Measurements from ENCODE around the gene PECR.

PECR gene

DNA sequence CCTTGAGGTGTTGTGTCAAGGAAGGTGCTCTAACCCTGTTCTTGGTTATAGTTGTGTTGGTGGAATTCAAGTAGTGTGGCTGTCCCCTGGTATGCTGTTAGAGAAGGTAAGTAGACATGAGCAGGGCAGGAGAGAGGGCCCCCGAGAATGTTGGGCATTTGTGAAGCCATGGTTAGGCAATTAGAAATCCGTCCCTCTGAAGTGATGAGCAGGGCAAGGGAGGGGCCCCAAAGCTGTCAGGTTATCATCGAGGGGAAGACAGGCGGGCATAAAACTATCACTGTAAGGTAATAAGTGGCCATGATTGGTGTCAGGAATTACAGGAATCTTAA, 32.7 kb upstream of the PECR start:
- peaks cover 87% of the 10 kb centered on the region for H3K36me3 ChIP-seq (ENCODE audit: control insufficient read depth, insufficient read depth, low read length)
- H3K4me1 ChIP-seq (ENCODE audit: control insufficient read depth, insufficient read depth, low read length), result peaks cover 21% of the 10 kb centered on the region

DNA sequence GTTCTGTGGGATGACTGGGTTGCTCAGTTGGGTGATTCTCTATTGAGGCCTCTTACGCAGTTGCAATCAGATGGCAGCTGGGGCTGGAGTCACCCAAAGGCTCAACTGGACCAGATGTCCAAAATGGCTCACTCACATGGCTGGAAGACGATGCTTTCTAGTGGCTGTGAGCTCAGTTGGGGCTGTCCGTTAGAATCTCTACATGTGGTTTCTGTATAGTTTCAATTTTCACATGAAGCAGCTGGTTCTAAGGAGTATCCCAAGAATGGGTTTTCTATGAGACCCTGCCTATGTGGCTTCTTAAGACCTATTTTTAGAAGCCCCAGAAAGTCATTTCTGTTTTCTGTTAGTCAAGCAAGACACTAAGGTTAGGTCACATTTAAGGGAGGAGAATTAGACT, 32.0 kb upstream of the PECR start:
- Histone ChIP-seq H3K27me3 (ENCODE audit: control insufficient read depth, insufficient read depth, low read length) (no peaks in the 10 kb centered on the region), H3K9ac (ENCODE audit: low read length) (no peak overlapping the region), H3K4me1 (ENCODE audit: control insufficient read depth, insufficient read depth, low read length) (peaks cover 22% of the 10 kb centered on the region), H3K36me3 (ENCODE audit: control insufficient read depth, insufficient read depth, low read length) (peaks cover 79% of the 10 kb centered on the region), H3K4me3 (ENCODE audit: low read depth, low read length) (no peak overlapping the region), H3K27ac (ENCODE audit: low read depth, low read length) (no peak overlapping the region), H3K9me3 (ENCODE audit: control insufficient read depth, insufficient read depth, low read depth, low read length) (no peaks in the 10 kb centered on the region)

More for the DNA sequence above, 32.7 kb upstream of the PECR start:
- no peaks in the 10 kb centered on the region for H3K9me3 ChIP-seq (ENCODE audit: control insufficient read depth, insufficient read depth, low read depth, low read length)
- H3K27me3 ChIP-seq (ENCODE audit: control insufficient read depth, insufficient read depth, low read length), result no peaks in the 10 kb centered on the region
- H3K4me3 ChIP-seq (ENCODE audit: low read depth, low read length), result no peak overlapping the region
- no peak overlapping the region for H3K27ac ChIP-seq (ENCODE audit: low read depth, low read length)
- no peak overlapping the region for H3K9ac ChIP-seq (ENCODE audit: low read length)

GRCh38 chr2:216112926-216113325, 31.3 kb upstream of the PECR start:
- Histone ChIP-seq H3K4me3 (ENCODE audit: low read depth, low read length) (no peak overlapping the region), H3K36me3 (ENCODE audit: control insufficient read depth, insufficient read depth, low read length) (peaks cover 73% of the 10 kb centered on the region), H3K27ac (ENCODE audit: low read depth, low read length) (no peak overlapping the region), H3K9ac (ENCODE audit: low read length) (no peak overlapping the region), H3K4me1 (ENCODE audit: control insufficient read depth, insufficient read depth, low read length) (peaks cover 28% of the 10 kb centered on the region), H3K27me3 (ENCODE audit: control insufficient read depth, insufficient read depth, low read length) (no peaks in the 10 kb centered on the region), H3K9me3 (ENCODE audit: control insufficient read depth, insufficient read depth, low read depth, low read length) (no peaks in the 10 kb centered on the region)

GRCh38 chr2:216111122-216111521, 29.5 kb upstream of the PECR start:
- H3K4me3 ChIP-seq (ENCODE audit: low read depth, low read length), result no peak overlapping the region

GRCh38 chr2:216110620-216111019, 29.0 kb upstream of the PECR start:
- Histone ChIP-seq H3K9me3 (ENCODE audit: control insufficient read depth, insufficient read depth, low read depth, low read length) (no peaks in the 10 kb centered on the region), H3K4me1 (ENCODE audit: control insufficient read depth, insufficient read depth, low read length) (peaks cover 28% of the 10 kb centered on the region)

More at GRCh38 chr2:216111122-216111521, 29.5 kb upstream of the PECR start:
- no peak overlapping the region for H3K9ac ChIP-seq (ENCODE audit: low read length)
- no peaks in the 10 kb centered on the region for H3K27me3 ChIP-seq (ENCODE audit: control insufficient read depth, insufficient read depth, low read length)
- H3K9me3 ChIP-seq (ENCODE audit: control insufficient read depth, insufficient read depth, low read depth, low read length), result no peaks in the 10 kb centered on the region
- H3K27ac ChIP-seq (ENCODE audit: low read depth, low read length), result no peak overlapping the region
- H3K4me1 ChIP-seq (ENCODE audit: control insufficient read depth, insufficient read depth, low read length), result peaks cover 33% of the 10 kb centered on the region
- peaks cover 55% of the 10 kb centered on the region for H3K36me3 ChIP-seq (ENCODE audit: control insufficient read depth, insufficient read depth, low read length)

DNA sequence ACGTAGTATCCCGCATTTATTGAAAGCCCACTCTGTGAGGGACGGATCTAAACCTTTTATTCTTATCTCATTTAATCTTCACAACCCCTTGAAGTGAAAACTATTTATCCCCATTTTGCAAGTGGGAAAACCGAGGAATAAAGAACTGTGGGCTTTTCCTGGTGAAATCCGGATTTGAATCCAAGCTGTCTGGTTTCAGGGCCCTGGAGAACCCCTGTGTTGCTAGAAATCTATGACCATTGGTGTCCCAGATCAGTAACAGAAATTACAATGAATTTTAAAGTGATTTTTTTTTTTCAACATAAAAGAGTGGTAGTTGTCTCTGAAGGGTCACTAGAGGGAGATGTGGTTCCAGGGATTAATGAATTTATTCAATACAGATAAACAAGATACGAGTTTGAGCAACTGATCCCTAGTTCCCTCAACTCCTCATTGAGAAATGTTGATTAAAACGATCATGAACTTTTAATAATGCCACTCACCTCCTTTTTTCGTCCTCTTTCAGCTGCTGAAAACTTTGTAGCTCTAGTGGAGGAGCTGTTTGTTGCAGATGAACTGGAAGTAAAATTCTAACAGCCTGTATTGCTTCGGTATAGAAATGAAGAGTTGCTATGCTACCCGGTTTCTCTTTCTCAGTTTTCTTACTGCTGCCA, 28.5 kb upstream of the PECR start:
- Histone ChIP-seq H3K4me1 (ENCODE audit: control insufficient read depth, insufficient read depth, low read length) (peaks cover 23% of the 10 kb centered on the region), H3K27ac (ENCODE audit: low read depth, low read length) (peak overlapping the region; percentile 78)

More at GRCh38 chr2:216110620-216111019, 29.0 kb upstream of the PECR start:
- peaks cover 50% of the 10 kb centered on the region for H3K36me3 ChIP-seq (ENCODE audit: control insufficient read depth, insufficient read depth, low read length)
- H3K4me3 ChIP-seq (ENCODE audit: low read depth, low read length), result peak overlapping the region; percentile 97
- no peaks in the 10 kb centered on the region for H3K27me3 ChIP-seq (ENCODE audit: control insufficient read depth, insufficient read depth, low read length)
- peak overlapping the region; percentile 100 for H3K9ac ChIP-seq (ENCODE audit: low read length)
- H3K27ac ChIP-seq (ENCODE audit: low read depth, low read length), result no peak overlapping the region

DNA sequence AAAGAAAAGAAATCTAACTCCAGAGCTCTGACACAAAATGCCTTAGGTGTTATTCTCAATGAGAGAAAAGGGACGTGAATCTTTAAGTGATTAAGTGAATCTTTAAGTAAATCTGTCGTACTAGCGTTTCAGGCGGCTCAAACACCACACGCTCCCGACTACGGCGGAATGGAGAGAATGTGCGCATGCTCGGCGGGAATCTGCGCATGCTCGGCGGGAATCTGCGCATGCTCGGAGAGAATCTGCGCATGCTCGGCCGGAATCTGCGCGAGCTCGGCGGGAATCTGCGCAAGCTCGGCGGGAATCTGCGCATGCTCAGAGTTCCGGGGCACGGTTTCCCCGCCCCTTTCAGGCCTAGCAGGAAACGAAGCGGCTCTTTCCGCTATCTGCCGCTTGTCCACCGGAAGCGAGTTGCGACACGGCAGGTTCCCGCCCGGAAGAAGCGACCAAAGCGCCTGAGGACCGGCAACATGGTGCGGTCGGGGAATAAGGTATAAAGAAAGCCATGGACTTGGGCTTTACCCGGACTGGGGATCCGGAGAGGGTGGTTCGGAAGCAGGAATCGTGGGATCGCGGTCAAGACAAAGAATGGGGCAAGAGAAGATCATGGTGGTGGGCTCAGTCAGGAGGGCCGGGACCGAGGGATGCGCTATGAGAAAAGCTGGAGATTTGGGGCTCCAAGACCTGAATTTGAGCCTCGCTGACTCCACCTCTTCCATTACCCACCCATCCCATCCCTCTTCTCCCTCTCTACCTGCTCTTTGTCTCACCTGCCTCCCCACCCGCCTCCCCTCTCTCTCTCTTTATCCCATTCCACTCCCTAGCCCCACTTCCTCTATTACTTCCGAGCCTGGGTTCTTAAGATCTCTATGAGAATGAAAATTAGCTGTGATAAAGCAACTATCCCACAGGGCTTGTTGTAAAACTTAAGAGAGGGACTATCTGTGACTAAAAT, 27.6 kb upstream of the PECR start, which contains the start of gene XRCC5:
Gene XRCC5, plus strand, starts transcription at position 382 of the 955 bp plus-strand sequence. Its CDS starts 89 bp downstream, at position 471.
- Histone ChIP-seq H3K27ac (ENCODE audit: low read depth, low read length) (peak within 1 kb of the TSS; percentile 78), H3K27me3 (ENCODE audit: control insufficient read depth, insufficient read depth, low read length) (no peaks in the 10 kb centered on the region), H3K9me3 (ENCODE audit: control insufficient read depth, insufficient read depth, low read depth, low read length) (no peaks in the 10 kb centered on the region), H3K9ac (ENCODE audit: low read length) (peak within 1 kb of the TSS; percentile 100), H3K4me1 (ENCODE audit: control insufficient read depth, insufficient read depth, low read length) (peaks cover 18% of the 10 kb centered on the region), H3K36me3 (ENCODE audit: control insufficient read depth, insufficient read depth, low read length) (peaks cover 40% of the 10 kb centered on the region), H3K4me3 (ENCODE audit: low read depth, low read length) (peak within 1 kb of the TSS; percentile 97)

More for the DNA sequence above, 28.5 kb upstream of the PECR start:
- Histone ChIP-seq H3K9me3 (ENCODE audit: control insufficient read depth, insufficient read depth, low read depth, low read length) (no peaks in the 10 kb centered on the region), H3K36me3 (ENCODE audit: control insufficient read depth, insufficient read depth, low read length) (peaks cover 45% of the 10 kb centered on the region), H3K27me3 (ENCODE audit: control insufficient read depth, insufficient read depth, low read length) (no peaks in the 10 kb centered on the region), H3K9ac (ENCODE audit: low read length) (peak overlapping the region; percentile 100), H3K4me3 (ENCODE audit: low read depth, low read length) (peak overlapping the region; percentile 97)

DNA sequence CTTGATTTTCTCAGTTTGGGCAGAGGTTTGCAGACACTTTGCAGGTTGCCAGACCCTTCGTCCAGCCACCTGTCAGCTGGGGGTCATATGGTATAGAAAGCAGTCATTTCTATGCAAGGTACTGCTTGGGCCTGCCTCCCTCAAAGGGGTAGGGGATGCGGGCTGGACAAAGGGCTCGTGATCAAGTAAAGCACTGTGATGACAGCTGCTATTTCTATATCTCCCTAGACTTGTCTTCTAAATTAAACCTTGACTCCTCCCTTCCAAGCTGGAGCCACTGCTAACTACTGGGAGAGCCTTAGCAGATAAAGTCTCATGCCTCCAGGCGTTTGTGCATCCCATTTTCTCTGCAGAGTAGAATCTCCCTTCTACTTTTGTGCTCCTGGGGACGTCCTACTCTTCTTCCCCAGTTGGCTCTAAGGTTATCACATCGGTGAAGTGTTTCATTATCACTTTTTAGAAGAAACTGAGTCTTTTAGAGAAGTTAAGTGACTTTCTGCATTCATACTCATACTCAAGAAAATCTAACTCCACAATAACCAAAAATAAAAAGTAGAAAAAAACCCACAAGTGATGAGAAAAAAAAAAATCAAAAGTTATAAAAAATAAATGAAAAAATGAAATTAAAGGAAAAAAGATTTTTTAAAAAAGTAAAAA, 26.8 kb upstream of the PECR start:
- Histone ChIP-seq H3K9me3 (ENCODE audit: control insufficient read depth, insufficient read depth, low read depth, low read length) (no peaks in the 10 kb centered on the region), H3K27me3 (ENCODE audit: control insufficient read depth, insufficient read depth, low read length) (no peaks in the 10 kb centered on the region), H3K4me1 (ENCODE audit: control insufficient read depth, insufficient read depth, low read length) (peaks cover 17% of the 10 kb centered on the region), H3K4me3 (ENCODE audit: low read depth, low read length) (peak overlapping the region; percentile 55), H3K27ac (ENCODE audit: low read depth, low read length) (peak overlapping the region; percentile 38; the same call in 1 of the 2 replicates), H3K36me3 (ENCODE audit: control insufficient read depth, insufficient read depth, low read length) (peaks cover 32% of the 10 kb centered on the region), H3K9ac (ENCODE audit: low read length) (peak overlapping the region; percentile 65)

DNA sequence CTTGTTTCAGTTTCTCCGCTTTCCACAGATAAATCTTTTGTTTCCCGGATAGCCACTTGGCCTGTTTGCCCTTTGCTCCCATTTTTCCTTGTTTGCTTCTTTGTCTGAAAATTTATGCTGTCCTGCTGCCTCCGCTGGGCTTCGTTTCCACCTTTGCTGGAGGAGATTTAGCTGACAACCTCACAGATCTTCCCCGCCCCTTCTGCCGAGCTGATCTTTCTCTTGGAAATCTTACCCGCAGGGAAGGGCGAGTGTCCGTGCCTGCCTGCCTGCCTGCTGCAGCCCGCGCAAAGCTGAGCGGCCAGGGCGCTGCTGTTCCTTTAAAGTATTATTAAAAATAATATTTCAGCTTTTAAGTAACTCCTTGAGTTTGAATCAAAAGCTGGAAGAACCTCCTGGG, 26.2 kb upstream of the PECR start:
- no peaks in the 10 kb centered on the region for H3K9me3 ChIP-seq (ENCODE audit: control insufficient read depth, insufficient read depth, low read depth, low read length)
- no peak overlapping the region for H3K27ac ChIP-seq (ENCODE audit: low read depth, low read length)
- no peaks in the 10 kb centered on the region for H3K27me3 ChIP-seq (ENCODE audit: control insufficient read depth, insufficient read depth, low read length)
- peaks cover 17% of the 10 kb centered on the region for H3K4me1 ChIP-seq (ENCODE audit: control insufficient read depth, insufficient read depth, low read length)
- peak overlapping the region; percentile 55 for H3K4me3 ChIP-seq (ENCODE audit: low read depth, low read length)
- H3K36me3 ChIP-seq (ENCODE audit: control insufficient read depth, insufficient read depth, low read length), result peaks cover 26% of the 10 kb centered on the region
- H3K9ac ChIP-seq (ENCODE audit: low read length), result peak overlapping the region; percentile 31

DNA sequence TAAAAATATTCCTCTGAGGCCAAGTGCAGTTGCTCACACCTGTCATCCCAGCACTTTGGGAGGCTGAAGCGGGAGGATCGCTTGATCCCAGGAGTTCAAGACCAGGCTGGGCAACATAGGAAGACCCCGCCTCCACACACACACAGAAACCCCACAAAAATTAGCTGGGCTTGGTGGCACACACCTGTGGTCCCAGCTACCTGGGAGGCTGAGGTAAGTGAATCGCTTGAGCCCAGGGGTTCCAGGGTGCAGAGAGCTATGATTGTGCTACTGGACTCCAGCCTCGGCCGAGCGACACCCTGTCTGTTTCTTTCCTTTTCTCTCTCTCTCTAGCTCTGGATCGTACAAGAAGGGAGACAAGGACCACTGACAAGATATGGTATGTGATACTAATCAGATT, 25.7 kb upstream of the PECR start:
- H3K36me3 ChIP-seq (ENCODE audit: control insufficient read depth, insufficient read depth, low read length), result peaks cover 21% of the 10 kb centered on the region
- no peak overlapping the region for H3K27ac ChIP-seq (ENCODE audit: low read depth, low read length)
- H3K4me1 ChIP-seq (ENCODE audit: control insufficient read depth, insufficient read depth, low read length), result peaks cover 17% of the 10 kb centered on the region
- no peaks in the 10 kb centered on the region for H3K9me3 ChIP-seq (ENCODE audit: control insufficient read depth, insufficient read depth, low read depth, low read length)
- peak overlapping the region; percentile 31 for H3K9ac ChIP-seq (ENCODE audit: low read length)
- H3K4me3 ChIP-seq (ENCODE audit: low read depth, low read length), result peak overlapping the region; percentile 55; the same call in 1 of the 2 replicates
- H3K27me3 ChIP-seq (ENCODE audit: control insufficient read depth, insufficient read depth, low read length), result no peaks in the 10 kb centered on the region

Data from HUES6 (cell line).